NOMO-1 treated with DMSO at 0.1 percent for 48 hours (cell line): ENCODE measurements around the gene MYH7.

Source experiments
- DNase-seq: peaks from one replicate; lab custom pipeline; 2025; ENCODE audit not compliant: unreplicated experiment; lab: John Stamatoyannopoulos, UW

Gene MYH7

DNA sequence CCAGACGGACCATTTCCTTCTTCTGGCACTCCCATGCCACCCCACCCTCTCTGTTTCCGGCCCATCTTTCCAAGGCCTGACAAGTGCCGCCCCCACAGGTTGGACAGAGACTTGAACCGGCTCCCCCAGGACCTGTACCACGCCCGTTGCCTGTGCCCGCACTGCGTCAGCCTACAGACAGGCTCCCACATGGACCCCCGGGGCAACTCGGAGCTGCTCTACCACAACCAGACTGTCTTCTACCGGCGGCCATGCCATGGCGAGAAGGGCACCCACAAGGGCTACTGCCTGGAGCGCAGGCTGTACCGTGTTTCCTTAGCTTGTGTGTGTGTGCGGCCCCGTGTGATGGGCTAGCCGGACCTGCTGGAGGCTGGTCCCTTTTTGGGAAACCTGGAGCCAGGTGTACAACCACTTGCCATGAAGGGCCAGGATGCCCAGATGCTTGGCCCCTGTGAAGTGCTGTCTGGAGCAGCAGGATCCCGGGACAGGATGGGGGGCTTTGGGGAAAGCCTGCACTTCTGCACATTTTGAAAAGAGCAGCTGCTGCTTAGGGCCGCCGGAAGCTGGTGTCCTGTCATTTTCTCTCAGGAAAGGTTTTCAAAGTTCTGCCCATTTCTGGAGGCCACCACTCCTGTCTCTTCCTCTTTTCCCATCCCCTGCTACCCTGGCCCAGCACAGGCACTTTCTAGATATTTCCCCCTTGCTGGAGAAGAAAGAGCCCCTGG is 59.8 kb downstream of the MYH7 start:
- no peak for DNase-seq

- DNase-seq, result no peak
These were observed 62.4 kb downstream of the MYH7 start for GRCh38 chr14:23373041-23373440.

DNA sequence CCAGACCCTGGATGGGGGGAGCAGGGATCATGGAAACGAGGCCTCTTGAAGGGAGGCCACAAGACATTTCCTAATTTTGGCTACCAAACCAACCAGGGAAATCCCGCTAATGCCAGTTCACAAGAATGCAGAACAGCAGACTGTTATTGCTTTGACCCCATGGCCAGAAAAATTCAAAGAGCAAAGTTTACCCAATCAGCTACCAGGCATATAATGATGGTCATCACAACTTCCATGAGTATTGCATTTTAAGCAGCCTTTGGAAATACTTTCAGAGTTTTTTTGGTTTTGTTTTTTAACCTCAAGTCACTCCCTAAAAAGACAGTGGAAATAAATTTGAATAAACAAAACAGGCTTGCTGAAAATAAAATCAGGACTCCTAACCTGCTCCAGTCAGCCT is 63.0 kb downstream of the MYH7 start, which contains the start of gene IL25:
TSS of gene IL25 (plus strand) at position 301 of the 400 bp plus-strand sequence.
- no peak for DNase-seq

DNA sequence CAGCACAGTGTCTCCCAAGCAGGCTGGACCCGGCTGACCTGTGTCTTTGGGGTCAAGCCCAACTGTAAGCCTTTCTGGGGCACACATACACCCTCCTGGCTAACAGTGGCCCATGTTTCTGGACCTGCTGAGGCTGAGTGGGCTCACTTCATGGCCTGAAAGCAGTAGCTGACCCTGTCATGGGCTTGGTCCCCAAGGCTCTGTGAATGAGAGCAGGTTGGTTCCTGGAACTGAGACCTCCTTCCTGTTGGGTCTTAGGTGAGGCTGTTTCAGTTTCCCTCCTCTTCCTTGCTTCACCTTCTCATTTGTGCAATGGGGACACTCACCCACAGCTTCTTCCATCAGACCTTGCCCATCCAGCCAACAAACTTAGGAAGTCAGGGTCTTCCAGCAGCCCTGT is 63.6 kb downstream of the MYH7 start:
- DNase-seq, result no peak

DNA sequence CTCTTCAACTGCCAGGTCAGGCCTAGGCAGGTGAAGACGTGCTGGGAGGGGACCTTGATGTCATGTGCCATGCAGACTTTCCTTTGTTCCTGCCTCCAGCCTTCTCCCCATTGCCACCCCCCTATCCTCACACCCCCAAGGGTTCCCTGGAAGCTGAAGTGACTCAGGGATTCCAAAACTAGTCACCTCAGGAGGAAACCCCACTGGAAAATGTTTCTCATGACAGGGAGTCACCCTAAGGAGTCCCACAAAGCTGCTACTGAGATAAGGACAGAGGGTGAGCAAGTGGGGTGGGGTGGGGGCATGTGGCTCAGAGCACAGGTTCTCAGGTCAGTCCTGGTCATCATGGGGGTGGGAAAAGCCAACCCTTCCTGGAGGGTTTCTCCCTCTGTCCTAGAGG is 65.2 kb downstream of the MYH7 start:
- no peak for DNase-seq

- DNase-seq, result no peak
These were observed 69.0 kb downstream of the MYH7 start for GRCh38 chr14:23366426-23366921.

DNA sequence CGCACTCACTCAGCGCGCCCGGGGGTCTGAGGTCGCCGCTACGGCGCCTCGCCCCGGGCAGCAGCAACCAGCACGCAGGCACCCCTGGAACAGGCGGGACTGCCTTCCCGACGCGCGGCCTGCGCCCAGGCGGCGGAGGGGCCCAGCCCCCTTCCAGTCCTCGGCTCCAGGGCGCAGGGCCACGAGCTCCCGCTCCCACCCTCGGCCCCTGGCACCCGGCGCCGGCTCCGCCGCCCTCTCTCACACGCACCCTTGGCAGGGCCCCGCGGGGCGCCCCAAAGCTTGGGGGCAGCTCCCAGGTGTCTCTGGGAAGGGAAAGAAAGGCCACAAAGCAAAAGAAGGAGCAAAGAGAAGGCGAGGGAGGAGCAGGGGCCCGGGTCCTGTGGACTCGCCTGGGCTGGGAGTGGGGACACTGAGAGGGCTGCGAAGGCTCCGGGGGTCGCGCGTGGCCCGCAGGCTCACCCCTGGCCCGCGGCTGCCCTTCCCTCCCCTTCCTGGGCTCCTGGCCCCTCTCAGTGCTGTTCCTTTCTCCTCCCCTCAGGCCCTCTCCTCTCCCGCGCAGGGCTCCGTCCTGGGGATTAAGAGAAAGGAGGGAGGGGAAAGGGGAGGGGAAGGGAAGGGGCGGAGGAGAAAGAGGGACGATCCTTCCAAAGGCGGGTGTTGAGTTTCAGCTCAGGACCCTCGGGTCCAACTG is 69.6 kb downstream of the MYH7 start:
- no peak for DNase-seq

- no peak for DNase-seq
These were observed 70.3 kb downstream of the MYH7 start, which contains the start of gene EFS for GRCh38 chr14:23365036-23365731. EFS (minus strand) TSS chr14:23365172; CDS start chr14:23365025, 147 bp downstream.

- DNase-seq, result no peak
These were observed 71.1 kb downstream of the MYH7 start for GRCh38 chr14:23364164-23365035.
